ENCODE data around the gene TRAPPC12.

DNA sequence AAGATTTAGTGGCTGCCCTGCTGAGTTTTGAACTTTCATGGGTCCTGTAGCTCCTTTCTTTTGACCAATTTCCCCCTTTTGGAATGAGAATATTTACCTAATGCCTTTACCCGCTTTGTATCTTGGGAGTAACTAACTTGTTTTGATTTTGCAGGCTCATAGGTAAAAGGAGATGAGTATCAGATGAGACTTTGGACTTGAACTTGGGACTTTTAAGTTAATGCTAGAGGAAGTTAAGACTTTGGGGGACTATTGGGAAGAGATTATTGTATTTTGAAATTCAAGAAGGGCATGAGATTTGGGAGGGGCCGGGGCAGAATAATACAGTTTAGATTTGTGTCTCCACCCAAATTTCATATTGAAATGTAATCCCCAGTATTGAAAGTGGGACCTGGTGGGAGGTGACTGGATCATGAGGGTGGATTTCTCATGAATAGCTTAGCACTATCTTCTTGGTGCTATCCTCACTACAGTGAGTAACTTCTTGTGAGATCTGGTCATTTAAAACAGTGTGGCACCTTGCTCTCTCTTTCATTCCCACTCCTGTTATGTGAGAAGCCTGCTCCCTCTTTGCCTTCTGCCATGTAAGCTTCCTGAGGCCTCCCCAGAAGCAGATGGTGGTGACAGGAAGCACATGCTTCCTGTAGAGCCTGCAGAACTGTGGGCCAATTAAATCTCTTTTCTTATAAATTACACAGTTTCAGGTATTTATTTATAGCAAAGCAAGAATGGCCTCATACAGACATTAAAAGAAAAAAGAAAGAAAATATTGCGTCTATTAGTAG is 133.7 kb downstream of the TRAPPC12 start:
- no peak for TF ChIP-seq POLR2AphosphoS5 (IDR thresholded peaks at IDR 0.05)
- TF ChIP-seq, protein P1, sequence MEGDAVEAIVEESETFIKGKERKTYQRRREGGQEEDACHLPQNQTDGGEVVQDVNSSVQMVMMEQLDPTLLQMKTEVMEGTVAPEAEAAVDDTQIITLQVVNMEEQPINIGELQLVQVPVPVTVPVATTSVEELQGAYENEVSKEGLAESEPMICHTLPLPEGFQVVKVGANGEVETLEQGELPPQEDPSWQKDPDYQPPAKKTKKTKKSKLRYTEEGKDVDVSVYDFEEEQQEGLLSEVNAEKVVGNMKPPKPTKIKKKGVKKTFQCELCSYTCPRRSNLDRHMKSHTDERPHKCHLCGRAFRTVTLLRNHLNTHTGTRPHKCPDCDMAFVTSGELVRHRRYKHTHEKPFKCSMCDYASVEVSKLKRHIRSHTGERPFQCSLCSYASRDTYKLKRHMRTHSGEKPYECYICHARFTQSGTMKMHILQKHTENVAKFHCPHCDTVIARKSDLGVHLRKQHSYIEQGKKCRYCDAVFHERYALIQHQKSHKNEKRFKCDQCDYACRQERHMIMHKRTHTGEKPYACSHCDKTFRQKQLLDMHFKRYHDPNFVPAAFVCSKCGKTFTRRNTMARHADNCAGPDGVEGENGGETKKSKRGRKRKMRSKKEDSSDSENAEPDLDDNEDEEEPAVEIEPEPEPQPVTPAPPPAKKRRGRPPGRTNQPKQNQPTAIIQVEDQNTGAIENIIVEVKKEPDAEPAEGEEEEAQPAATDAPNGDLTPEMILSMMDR (IDR thresholded peaks at IDR 0.05), result no peak
